Osteoblast (primary cell): ENCODE results near the gene IREB2. TPM values are rescaled to one million over a fixed set of nuclear protein-coding genes. Genes with fewer than 3 reads are reported as not detected.

ENCODE experiments used
- DNase-seq: peaks from one replicate; pipeline ENCODE4 v3.0.0; 2011; ENCODE audit warnings: low spot score, mixed read lengths; ENCODE audit not compliant: insufficient read length; ENCODE audit errors: missing footprints
- H2AFZ ChIP-seq: 2 replicates; pipeline ENCODE4 v1.6.0; 2011; ENCODE audit warnings: mild to moderate bottlenecking, low read length
- H3K27ac ChIP-seq: 2 replicates; pipeline ENCODE4 v1.5.1; 2011; ENCODE audit warnings: mild to moderate bottlenecking, low read depth, low read length, moderate library complexity
- H3K27me3 ChIP-seq: 2 replicates; pipeline ENCODE4 v1.6.0; 2012; ENCODE audit warnings: mild to moderate bottlenecking, control low read depth, inconsistent platforms, low read length, moderate library complexity; ENCODE audit not compliant: insufficient read depth
- H3K36me3 ChIP-seq: 2 replicates; pipeline ENCODE4 v1.5.1; 2011; ENCODE audit warnings: mild to moderate bottlenecking, low read length, control low read depth, moderate library complexity; ENCODE audit not compliant: insufficient read depth
- H3K4me1 ChIP-seq: 2 replicates; pipeline ENCODE4 v1.5.1; 2011; ENCODE audit warnings: mild to moderate bottlenecking, low read length, control low read depth, moderate library complexity; ENCODE audit not compliant: insufficient read depth
- H3K4me2 ChIP-seq: 2 replicates; pipeline ENCODE4 v1.6.0; 2011; ENCODE audit warnings: mild to moderate bottlenecking, low read length; ENCODE audit not compliant: insufficient read depth
- H3K4me3 ChIP-seq: fragments of 200-600 bp; sonication (generic); 3 replicates; pipeline ENCODE4 v1.5.1; 2012; ENCODE audit warnings: mild to moderate bottlenecking, low read length, inconsistent platforms; ENCODE audit not compliant: insufficient read depth
- H3K79me2 ChIP-seq: 2 replicates; pipeline ENCODE4 v1.6.0; 2012; ENCODE audit warnings: mild to moderate bottlenecking, low read length, control low read depth, inconsistent platforms; ENCODE audit not compliant: insufficient read depth
- H3K9me3 ChIP-seq: 2 replicates; pipeline ENCODE4 v1.5.1; 2011; ENCODE audit warnings: low read depth, low read length, control low read depth
- H4K20me1 ChIP-seq: 2 replicates; pipeline ENCODE4 v1.6.0; 2012; ENCODE audit warnings: mild to moderate bottlenecking, low read length, control low read depth; ENCODE audit not compliant: insufficient read depth
- total RNA-seq: library from RNA; depleted of rRNA; stranded (reverse); fragments of >200 nt; gene quantifications from 2 replicates; pipeline ENCODE4 v1.2.3, GENCODE V29; 2012
- TF ChIP-seq, protein P1 (sequence below): IDR thresholded peaks from 2 replicates; pipeline ENCODE4 v1.5.1; 2011; ENCODE audit warnings: mild to moderate bottlenecking, low read depth, low read length, moderate library complexity; ENCODE audit errors: extremely low read depth

Gene IREB2
- total RNA-seq, 1 donor: 26.8 TPM

DNA sequence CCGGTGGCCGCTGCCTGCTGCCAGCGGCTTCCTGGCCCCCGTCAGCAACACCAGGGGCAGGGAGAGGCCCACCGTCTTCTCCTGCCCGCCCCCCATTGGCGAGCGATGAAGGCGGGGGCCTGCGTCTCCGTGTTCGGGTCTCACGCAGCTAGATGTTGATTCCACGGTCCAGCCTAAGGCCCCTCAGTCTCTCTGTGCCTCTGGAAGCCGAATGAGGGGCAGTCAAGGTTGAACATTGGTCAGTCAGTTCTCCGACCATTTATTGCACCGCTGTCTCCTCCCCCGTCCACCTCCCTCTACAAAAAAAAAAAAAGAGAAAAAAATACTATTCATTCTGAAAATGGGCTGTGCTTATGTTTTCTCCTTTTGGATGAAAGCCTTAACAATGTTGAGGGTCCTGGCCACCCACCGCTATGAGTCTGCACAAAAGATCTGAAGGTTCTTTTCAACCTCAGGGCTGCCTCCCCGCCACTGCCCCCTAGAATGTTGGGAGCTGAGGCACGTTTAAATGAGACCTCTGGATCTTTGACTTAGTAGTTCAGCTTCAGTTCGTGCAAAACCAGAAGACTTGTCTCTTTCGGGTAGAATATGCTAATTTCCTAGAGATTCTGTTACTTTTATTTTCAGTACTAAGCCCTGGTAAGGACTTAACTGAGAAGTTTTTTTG, 736 bp downstream of the IREB2 start:
- peak overlapping the region; percentile 90 for H3K27ac ChIP-seq

DNA sequence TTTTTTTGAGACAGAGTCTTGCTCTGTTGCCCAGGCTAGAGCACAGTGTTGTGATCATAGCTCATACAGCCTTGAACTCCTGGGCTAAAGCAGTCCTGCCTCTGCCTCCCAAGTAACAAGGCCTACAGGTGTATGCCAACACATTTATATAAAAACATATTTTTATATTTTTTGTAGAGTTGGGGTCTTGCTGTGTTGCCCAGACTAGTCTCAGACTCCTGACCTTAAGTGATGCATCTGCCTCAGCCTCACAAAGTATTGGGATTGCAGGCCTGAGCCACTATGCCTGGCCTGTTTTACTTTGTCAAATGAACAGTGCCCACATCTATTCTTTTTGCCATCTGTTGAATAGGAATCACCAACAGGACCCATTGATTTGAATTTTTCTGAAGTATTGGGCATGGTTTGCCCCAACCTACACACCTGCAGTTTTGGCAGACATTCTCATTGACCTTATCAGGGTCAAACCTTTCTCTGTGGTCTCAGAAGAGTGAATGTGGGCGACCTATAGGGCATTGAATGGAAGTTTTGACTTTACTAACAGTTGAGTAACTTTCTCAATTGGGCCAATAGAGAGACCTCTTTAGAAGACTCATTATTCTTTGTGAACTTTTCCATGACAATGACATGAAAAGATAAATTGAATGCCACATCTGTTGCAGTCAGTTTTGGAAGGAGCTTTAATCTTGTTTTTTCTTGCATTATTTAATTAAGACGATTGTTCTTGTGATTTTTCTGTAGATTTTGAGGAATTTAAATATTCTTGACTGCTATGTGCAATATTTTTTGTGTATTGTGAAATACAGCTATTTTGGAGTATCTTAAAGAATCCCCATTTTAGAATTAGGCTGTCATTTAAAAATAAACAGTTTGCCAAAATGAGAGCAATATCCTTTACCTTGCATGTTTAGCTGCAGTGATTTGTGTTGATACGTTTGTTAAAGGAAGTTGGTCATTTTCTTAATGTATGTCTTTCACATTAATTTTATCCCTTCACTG, 2.7 kb downstream of the IREB2 start:
- no peak overlapping the region for H3K27ac ChIP-seq
- H3K79me2 ChIP-seq: peaks cover 77% of the 10 kb centered on the region
- no peak for DNase-seq
- no peak overlapping the region for H2AFZ ChIP-seq
- TF ChIP-seq, protein P1, sequence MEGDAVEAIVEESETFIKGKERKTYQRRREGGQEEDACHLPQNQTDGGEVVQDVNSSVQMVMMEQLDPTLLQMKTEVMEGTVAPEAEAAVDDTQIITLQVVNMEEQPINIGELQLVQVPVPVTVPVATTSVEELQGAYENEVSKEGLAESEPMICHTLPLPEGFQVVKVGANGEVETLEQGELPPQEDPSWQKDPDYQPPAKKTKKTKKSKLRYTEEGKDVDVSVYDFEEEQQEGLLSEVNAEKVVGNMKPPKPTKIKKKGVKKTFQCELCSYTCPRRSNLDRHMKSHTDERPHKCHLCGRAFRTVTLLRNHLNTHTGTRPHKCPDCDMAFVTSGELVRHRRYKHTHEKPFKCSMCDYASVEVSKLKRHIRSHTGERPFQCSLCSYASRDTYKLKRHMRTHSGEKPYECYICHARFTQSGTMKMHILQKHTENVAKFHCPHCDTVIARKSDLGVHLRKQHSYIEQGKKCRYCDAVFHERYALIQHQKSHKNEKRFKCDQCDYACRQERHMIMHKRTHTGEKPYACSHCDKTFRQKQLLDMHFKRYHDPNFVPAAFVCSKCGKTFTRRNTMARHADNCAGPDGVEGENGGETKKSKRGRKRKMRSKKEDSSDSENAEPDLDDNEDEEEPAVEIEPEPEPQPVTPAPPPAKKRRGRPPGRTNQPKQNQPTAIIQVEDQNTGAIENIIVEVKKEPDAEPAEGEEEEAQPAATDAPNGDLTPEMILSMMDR: no peak
- no peaks in the 10 kb centered on the region for H3K27me3 ChIP-seq
- peaks cover 44% of the 10 kb centered on the region for H3K36me3 ChIP-seq
- peaks cover 27% of the 10 kb centered on the region for H4K20me1 ChIP-seq
- no peaks in the 10 kb centered on the region for H3K9me3 ChIP-seq
- no peak overlapping the region for H3K4me2 ChIP-seq
- H3K4me3 ChIP-seq: no peak overlapping the region
- peaks cover 16% of the 10 kb centered on the region for H3K4me1 ChIP-seq

More for the DNA sequence above, 736 bp downstream of the IREB2 start:
- peak; percentile 72 for DNase-seq
- H3K36me3 ChIP-seq: peaks cover 29% of the 10 kb centered on the region
- H3K9me3 ChIP-seq: no peaks in the 10 kb centered on the region
- peaks cover 19% of the 10 kb centered on the region for H4K20me1 ChIP-seq
- peaks cover 2% of the 10 kb centered on the region for H3K27me3 ChIP-seq
- peak overlapping the region; percentile 75 for H2AFZ ChIP-seq
- TF ChIP-seq, protein P1: peak; percentile 42
- peak overlapping the region; percentile 96 for H3K4me3 ChIP-seq
- H3K4me1 ChIP-seq: peaks cover 16% of the 10 kb centered on the region
- peak overlapping the region; percentile 91 for H3K4me2 ChIP-seq
- H3K79me2 ChIP-seq: peaks cover 58% of the 10 kb centered on the region

DNA sequence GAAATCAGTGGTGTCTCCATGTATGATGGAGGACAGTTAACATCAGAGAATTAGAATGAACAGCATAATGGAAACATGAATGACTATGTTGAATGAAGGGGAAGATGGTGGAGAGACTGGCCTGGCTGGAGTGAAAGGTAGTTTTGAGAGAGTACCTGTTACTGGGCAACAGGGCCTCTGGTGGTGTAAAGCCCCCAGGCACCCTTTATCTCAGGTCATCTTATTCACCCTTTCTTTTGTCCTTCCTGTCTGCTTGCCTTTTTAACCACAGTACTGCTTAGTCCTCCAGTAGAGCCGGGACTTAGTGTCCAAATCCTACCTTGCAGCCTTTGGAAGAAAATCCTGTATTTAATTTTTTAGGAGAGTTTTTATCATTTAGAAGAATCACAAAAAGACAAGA, 6.2 kb downstream of the IREB2 start:
- H3K27ac ChIP-seq: no peak overlapping the region
- no peaks in the 10 kb centered on the region for H3K27me3 ChIP-seq
- TF ChIP-seq, protein P1: no peak
- H4K20me1 ChIP-seq: peaks cover 41% of the 10 kb centered on the region
- no peak overlapping the region for H3K4me3 ChIP-seq
- DNase-seq: no peak
- peaks cover 61% of the 10 kb centered on the region for H3K36me3 ChIP-seq
- no peaks in the 10 kb centered on the region for H3K9me3 ChIP-seq
- peaks cover 99% of the 10 kb centered on the region for H3K79me2 ChIP-seq
- H3K4me1 ChIP-seq: peaks cover 10% of the 10 kb centered on the region
- H2AFZ ChIP-seq: no peak overlapping the region
- no peak overlapping the region for H3K4me2 ChIP-seq

DNA sequence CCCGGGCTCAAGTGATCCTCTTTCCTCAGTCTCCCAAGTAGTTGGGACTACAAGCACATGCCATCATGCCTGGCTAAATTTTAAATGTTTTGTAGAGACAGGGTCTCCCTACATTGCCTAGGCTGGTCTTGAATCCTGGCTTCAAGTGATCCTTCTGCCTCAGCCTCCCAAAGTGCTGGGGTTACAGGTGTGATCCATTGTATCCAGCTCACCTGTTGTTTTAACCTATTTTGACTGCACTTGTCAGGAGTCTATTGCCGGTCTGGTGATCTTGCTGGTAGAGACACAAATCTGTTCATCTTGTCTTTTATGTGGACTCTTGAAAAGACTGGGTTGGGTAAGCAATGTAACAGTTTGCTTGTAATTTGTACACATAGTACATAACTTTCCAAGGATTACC, 7.9 kb downstream of the IREB2 start:
- no peaks in the 10 kb centered on the region for H3K9me3 ChIP-seq
- TF ChIP-seq, protein P1: no peak
- no peaks in the 10 kb centered on the region for H3K4me1 ChIP-seq
- H3K79me2 ChIP-seq: peaks cover 99% of the 10 kb centered on the region
- H3K27ac ChIP-seq: no peak overlapping the region
- no peak for DNase-seq
- no peak overlapping the region for H3K4me3 ChIP-seq
- H2AFZ ChIP-seq: no peak overlapping the region
- H3K27me3 ChIP-seq: no peaks in the 10 kb centered on the region
- H4K20me1 ChIP-seq: peaks cover 42% of the 10 kb centered on the region
- H3K36me3 ChIP-seq: peaks cover 50% of the 10 kb centered on the region
- no peak overlapping the region for H3K4me2 ChIP-seq
